ENCODE data around the gene IGFL3.

Gene IGFL3

GRCh38 chr19:46116121-46116520 is 8.4 kb downstream of the IGFL3 start:
- Histone ChIP-seq H3K9me3 (ENCODE audit: control insufficient read depth, insufficient read depth, low read length) (no peaks in the 10 kb centered on the region), H3K4me3 (ENCODE audit: low read length) (no peak overlapping the region), H3K27ac (ENCODE audit: low read depth, low read length) (no peak overlapping the region), H3K27me3 (ENCODE audit: control insufficient read depth, low read length) (peaks cover 21% of the 10 kb centered on the region), H3K9me2 (replicated peaks; ENCODE audit: control insufficient read depth, low read length) (no peaks in the 10 kb centered on the region), H4K20me1 (ENCODE audit: control insufficient read depth, insufficient read depth, low read depth, low read length) (no peaks in the 10 kb centered on the region), H3K4me1 (ENCODE audit: control insufficient read depth, low read length) (no peaks in the 10 kb centered on the region), H3K4me2 (ENCODE audit: low read length) (no peak overlapping the region), H3F3A (ENCODE audit: control insufficient read depth, insufficient read depth) (no peaks in the 10 kb centered on the region), H3K36me3 (ENCODE audit: control insufficient read depth, low read length) (no peaks in the 10 kb centered on the region), H3K79me2 (ENCODE audit: control insufficient read depth, low read length) (no peaks in the 10 kb centered on the region)
- TF ChIP-seq EZH2phosphoT487 (IDR thresholded peaks at IDR 0.05; ENCODE audit: borderline replicate concordance, low read length) (no peak), CTCF (IDR thresholded peaks at IDR 0.05; ENCODE audit: low read depth, low read length, poor library complexity, severe bottlenecking) (no peak)

- Histone ChIP-seq H3K4me1 (ENCODE audit: control insufficient read depth, low read length) (no peaks in the 10 kb centered on the region), H3K4me2 (ENCODE audit: low read length) (no peak overlapping the region), H3K36me3 (ENCODE audit: control insufficient read depth, low read length) (no peaks in the 10 kb centered on the region), H4K20me1 (ENCODE audit: control insufficient read depth, insufficient read depth, low read depth, low read length) (no peaks in the 10 kb centered on the region), H3K9me3 (ENCODE audit: control insufficient read depth, insufficient read depth, low read length) (no peaks in the 10 kb centered on the region), H3K79me2 (ENCODE audit: control insufficient read depth, low read length) (no peaks in the 10 kb centered on the region), H3K27me3 (ENCODE audit: control insufficient read depth, low read length) (peaks cover 24% of the 10 kb centered on the region), H3F3A (ENCODE audit: control insufficient read depth, insufficient read depth) (no peaks in the 10 kb centered on the region), H3K27ac (ENCODE audit: low read depth, low read length) (no peak overlapping the region), H3K4me3 (ENCODE audit: low read length) (no peak overlapping the region), H3K9me2 (replicated peaks; ENCODE audit: control insufficient read depth, low read length) (no peaks in the 10 kb centered on the region)
- no peak for TF ChIP-seq CTCF (IDR thresholded peaks at IDR 0.05; ENCODE audit: low read depth, low read length, poor library complexity, severe bottlenecking)
Observed at GRCh38 chr19:46115396-46116106, 8.9 kb downstream of the IGFL3 start.

- Histone ChIP-seq H3K36me3 (ENCODE audit: control insufficient read depth, low read length) (no peaks in the 10 kb centered on the region), H3K27me3 (ENCODE audit: control insufficient read depth, low read length) (peaks cover 24% of the 10 kb centered on the region), H3K4me1 (ENCODE audit: control insufficient read depth, low read length) (no peaks in the 10 kb centered on the region), H3K79me2 (ENCODE audit: control insufficient read depth, low read length) (no peaks in the 10 kb centered on the region), H3K9me3 (ENCODE audit: control insufficient read depth, insufficient read depth, low read length) (no peaks in the 10 kb centered on the region), H3K9me2 (replicated peaks; ENCODE audit: control insufficient read depth, low read length) (no peaks in the 10 kb centered on the region), H4K20me1 (ENCODE audit: control insufficient read depth, insufficient read depth, low read depth, low read length) (no peaks in the 10 kb centered on the region), H3F3A (ENCODE audit: control insufficient read depth, insufficient read depth) (no peaks in the 10 kb centered on the region), H3K4me3 (ENCODE audit: low read length) (no peak overlapping the region), H3K27ac (ENCODE audit: low read depth, low read length) (no peak overlapping the region), H3K4me2 (ENCODE audit: low read length) (no peak overlapping the region)
- TF ChIP-seq CTCF (IDR thresholded peaks at IDR 0.05; ENCODE audit: low read depth, low read length, poor library complexity, severe bottlenecking), result no peak
- TF ChIP-seq EZH2phosphoT487 (IDR thresholded peaks at IDR 0.05; ENCODE audit: borderline replicate concordance, low read length), result no peak
Observed at GRCh38 chr19:46113726-46114125, 10.8 kb downstream of the IGFL3 start.
